Small intestine (tissue), 16 donors: ENCODE results near the gene PRTFDC1. TPM values are rescaled to one million over a fixed set of nuclear protein-coding genes. Genes with fewer than 3 reads are reported as not detected.

ENCODE experiments used
- DNase-seq, 2 donors: peaks; one replicate each; pipeline versions ENCODE4 v3.0.0 to v3.0.0-alpha.2; 2013
- FAIRE-seq: peaks from 2 replicates; lab custom pipeline; 2012; peaks lifted over from hg19 to GRCh38; lab: Jason Lieb, UNC
- H3K27ac ChIP-seq, 3 donors: one replicate each; pipeline ENCODE4 v1.5.1; 2013; ENCODE audit warnings: low read length in 2 of 3, mild to moderate bottlenecking in 2 of 3, control low read depth in 1 of 3, inconsistent platforms in 1 of 3, low read depth in 1 of 3, moderate library complexity in 1 of 3
- H3K27me3 ChIP-seq, 3 donors: one replicate each; pipeline ENCODE4 v1.6.1; 2013; ENCODE audit warnings: low read length in 3 of 3, inconsistent platforms in 1 of 3; ENCODE audit not compliant: control insufficient read depth in 3 of 3, insufficient read depth in 3 of 3
- H3K36me3 ChIP-seq, 3 donors: one replicate each; pipeline ENCODE4 v1.6.1; 2013; ENCODE audit warnings: low read length in 3 of 3, inconsistent platforms in 1 of 3, low read depth in 1 of 3, mild to moderate bottlenecking in 1 of 3, moderate library complexity in 1 of 3; ENCODE audit not compliant: control insufficient read depth in 3 of 3, insufficient read depth in 2 of 3
- H3K4me1 ChIP-seq, 3 donors: one replicate each; pipeline ENCODE4 v1.6.1; 2013; ENCODE audit warnings: low read length in 2 of 3, inconsistent platforms in 1 of 3, low read depth in 1 of 3, mild to moderate bottlenecking in 1 of 3, moderate library complexity in 1 of 3; ENCODE audit not compliant: control insufficient read depth in 3 of 3, insufficient read depth in 2 of 3
- H3K4me3 ChIP-seq, 3 donors: one replicate each; pipeline ENCODE4 v1.5.1; 2013; ENCODE audit warnings: low read length in 3 of 3, control low read depth in 1 of 3, inconsistent platforms in 1 of 3, low read depth in 1 of 3, mild to moderate bottlenecking in 1 of 3, moderate library complexity in 1 of 3
- H3K9me3 ChIP-seq, 2 donors: one replicate each; pipeline ENCODE4 v1.6.1; 2013; ENCODE audit warnings: low read depth in 1 of 2, low read length in 1 of 2; ENCODE audit not compliant: control insufficient read depth in 2 of 2, insufficient read depth in 1 of 2
- WGBS, 3 donors: extraction: QIAGEN DNeasy Blood & Tissue Kit; methylation state at CpG; one replicate each; pipeline ENCODE4 v1.1.7; 2013; 5-methylcytosine and 5-hydroxymethylcytosine counted together
- long read RNA-seq, 10 donors: transcript quantifications; one replicate each; lab custom pipeline, GENCODE V29; 2026
- polyA plus RNA-seq, 4 donors: library from polyadenylated mRNA; stranded (reverse) in 3 of 4; unstranded in 1 of 4; fragments of 200-250 nt in 3 of 4; fragments of 120-200 nt in 1 of 4; gene quantifications; one replicate each; pipeline versions ENCODE4 v1.2.1 to v1.2.3, GENCODE V29; 2013
- donor health status: healthy with polysubstance abuse.
- donor health status: control.
- donor health status: control.
- donor health status: Bipolar disorder and iron deficiency.
- donor health status: healthy.

PRTFDC1 gene, protein sequence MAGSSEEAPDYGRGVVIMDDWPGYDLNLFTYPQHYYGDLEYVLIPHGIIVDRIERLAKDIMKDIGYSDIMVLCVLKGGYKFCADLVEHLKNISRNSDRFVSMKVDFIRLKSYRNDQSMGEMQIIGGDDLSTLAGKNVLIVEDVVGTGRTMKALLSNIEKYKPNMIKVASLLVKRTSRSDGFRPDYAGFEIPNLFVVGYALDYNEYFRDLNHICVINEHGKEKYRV
- polyA plus RNA-seq: 10 to 100 TPM in 3 of 4 donors, 1 to 10 TPM in 1; 9.7 to 28.1 (median 12.9) TPM
- long read RNA-seq, donor 1, partial matches to known transcripts: 8 of 40 reads
- long read RNA-seq, donor 1, other reads (novel, unspliced or antisense): 29 of 40 reads
- long read RNA-seq, donor 2, partial matches to known transcripts: 0 of 6 reads
- long read RNA-seq, donor 2, other reads (novel, unspliced or antisense): 6 of 6 reads
- long read RNA-seq, donor 3, partial matches to known transcripts: 0 of 1 reads
- long read RNA-seq, donor 3, other reads (novel, unspliced or antisense): 0 of 1 reads
- long read RNA-seq, donor 4: 0 reads
- long read RNA-seq, donor 5: 0 reads
- long read RNA-seq, donor 6, partial matches to known transcripts: 0 of 6 reads
- long read RNA-seq, donor 6, other reads (novel, unspliced or antisense): 6 of 6 reads
- long read RNA-seq, donor 7: 0 reads
- long read RNA-seq, donor 8: 0 reads
- long read RNA-seq, donor 9: 0 reads
- long read RNA-seq, donor 10, partial matches to known transcripts: 0 of 1 reads
- long read RNA-seq, donor 10, other reads (novel, unspliced or antisense): 0 of 1 reads

DNA sequence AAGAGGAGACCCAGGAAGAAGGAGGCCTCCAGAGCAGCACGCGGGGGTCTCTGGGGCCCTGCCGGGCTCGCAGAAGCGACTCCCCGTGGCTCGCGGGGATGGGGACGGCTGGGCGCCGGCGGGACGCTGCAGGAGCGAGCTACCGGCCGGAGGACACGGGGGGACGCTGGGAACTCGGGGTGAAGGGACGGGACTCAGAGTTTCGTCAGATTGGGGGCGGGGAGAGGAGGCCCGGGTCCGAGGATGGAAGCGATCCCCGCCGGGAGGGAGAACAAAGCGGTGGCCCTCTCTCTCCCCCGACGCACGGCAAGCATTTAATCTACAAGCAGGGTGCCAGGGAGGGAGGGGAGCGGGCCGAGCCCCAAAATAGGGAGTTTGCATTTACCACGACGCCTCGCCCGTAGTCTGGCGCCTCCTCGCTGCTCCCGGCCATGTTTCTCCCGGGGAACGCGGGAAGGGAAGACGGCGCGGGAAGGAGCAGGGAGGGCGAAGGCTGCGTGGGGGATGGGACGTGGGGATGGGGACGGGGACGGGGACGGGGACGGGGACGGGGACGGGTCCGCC, at the start of gene PRTFDC1:
Gene PRTFDC1 (minus strand): TSS at position 464 of the 564 bp plus-strand sequence. CDS start 31 bp downstream, at position 433.
- DNase-seq (peak in 1 of 2 donors; percentile 52), FAIRE-seq (no peak)
- 0 to 3% (median 2%) methylated on average over 34 to 56 of the region's 56 CpGs for WGBS, 3 donors

DNA sequence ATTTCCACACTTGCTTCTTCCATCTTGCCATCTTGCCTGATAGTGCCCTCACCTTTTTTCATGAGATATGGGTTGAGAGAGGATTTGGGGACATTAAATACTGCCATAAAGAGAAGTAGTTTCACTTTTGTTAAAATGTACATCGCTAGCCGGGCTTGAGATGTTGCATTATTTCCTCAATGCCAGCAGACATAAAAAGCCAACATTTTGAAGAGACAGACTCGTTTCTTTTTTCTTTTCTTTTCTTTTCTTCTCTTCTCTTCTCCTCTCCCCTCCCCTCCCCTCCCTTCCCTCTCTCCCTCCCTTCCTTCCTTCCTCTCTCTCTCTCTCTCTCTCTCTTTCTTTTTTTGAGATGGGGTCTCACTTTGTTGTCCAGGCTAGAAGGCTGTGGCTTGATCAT, 45.6 kb upstream of the PRTFDC1 start:
- H3K4me3 ChIP-seq: no peak overlapping the region
- H3K4me1 ChIP-seq: peaks cover 0 to 4% (median 0%) of the 10 kb centered on the region in 3 donors
- H3K36me3 ChIP-seq: no peaks in the 10 kb centered on the region
- no peak overlapping the region for H3K27ac ChIP-seq
- FAIRE-seq (no peak), DNase-seq (no peak)
- no peaks in the 10 kb centered on the region for H3K27me3 ChIP-seq
- H3K9me3 ChIP-seq: no peaks in the 10 kb centered on the region
- WGBS, 3 donors: 82 to 86% (median 84%) methylated on average over 3 of the region's 3 CpGs

More for the DNA sequence above, at the start of gene PRTFDC1:
- Histone ChIP-seq H3K27ac (peak within 1 kb of the TSS; percentile 53 to 91 (median 87)), H3K4me3 (peak within 1 kb of the TSS; percentile 61 to 78 (median 65)), H3K36me3 (no peaks in the 10 kb centered on the region), H3K4me1 (peaks cover 0 to 20% (median 3%) of the 10 kb centered on the region in 3 donors), H3K9me3 (no peaks in the 10 kb centered on the region), H3K27me3 (no peaks in the 10 kb centered on the region)

DNA sequence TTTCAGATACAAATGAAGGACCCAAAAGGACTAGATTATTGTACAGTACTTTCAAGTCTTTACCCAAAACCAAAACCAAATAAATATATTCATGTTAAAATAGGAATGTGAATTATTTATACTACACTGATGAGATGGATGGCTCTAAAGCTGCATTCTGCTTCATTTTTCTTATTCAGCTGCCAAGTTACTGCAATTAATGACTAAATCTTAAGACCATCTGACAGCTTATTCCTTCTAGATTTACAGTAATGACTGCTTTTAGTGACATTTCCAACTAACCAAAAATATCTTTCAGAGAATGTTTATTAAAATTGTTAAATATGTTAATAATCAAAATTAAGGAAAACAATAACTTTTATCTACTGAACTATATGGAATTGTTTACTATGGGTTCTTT, 42.7 kb upstream of the PRTFDC1 start:
- no peak overlapping the region for H3K27ac ChIP-seq
- H3K9me3 ChIP-seq: no peaks in the 10 kb centered on the region
- no peaks in the 10 kb centered on the region for H3K27me3 ChIP-seq
- no peaks in the 10 kb centered on the region for H3K36me3 ChIP-seq
- FAIRE-seq (no peak), DNase-seq (no peak)
- no peak overlapping the region for H3K4me3 ChIP-seq
- peaks cover 0 to 8% (median 0%) of the 10 kb centered on the region in 3 donors for H3K4me1 ChIP-seq

DNA sequence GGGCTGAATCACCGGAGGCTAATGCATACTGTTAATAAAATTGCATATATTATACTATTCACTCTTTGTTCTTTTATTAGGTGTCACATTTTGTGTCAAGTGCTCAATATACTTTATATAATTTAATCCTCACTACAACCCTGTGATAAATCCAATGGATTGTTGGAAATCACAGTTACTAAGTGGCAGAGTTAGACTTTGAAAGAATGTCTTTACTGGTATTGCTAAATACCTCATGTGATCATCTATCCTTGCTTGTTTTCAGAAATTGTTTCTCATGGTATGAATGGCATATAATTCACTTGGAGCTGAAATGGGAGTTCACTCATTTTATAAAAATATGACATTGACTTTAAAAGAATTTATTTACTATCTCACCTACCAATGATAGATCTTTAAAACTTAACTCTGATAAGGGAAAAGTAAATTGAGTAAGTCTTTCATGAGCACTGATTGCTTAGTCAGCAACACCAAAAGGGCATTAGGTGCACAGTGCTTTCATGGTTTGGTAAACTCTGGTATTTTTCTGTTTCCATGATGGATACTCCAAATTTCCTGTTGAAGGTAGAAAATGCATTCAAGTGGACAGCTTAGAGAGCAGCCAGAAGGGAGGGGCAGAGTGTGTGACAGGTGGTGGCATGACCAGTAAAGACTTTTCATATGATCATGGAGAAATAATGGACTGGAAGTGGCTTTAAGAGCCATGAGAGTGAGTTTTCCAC, 41.0 kb upstream of the PRTFDC1 start:
- FAIRE-seq (no peak), DNase-seq (peak; percentile 4 to 49)
- Histone ChIP-seq H3K27ac (peak overlapping the region in 1 of 3 donors; percentile 38), H3K36me3 (no peaks in the 10 kb centered on the region), H3K27me3 (no peaks in the 10 kb centered on the region), H3K4me3 (no peak overlapping the region), H3K4me1 (peaks cover 0 to 8% (median 0%) of the 10 kb centered on the region in 3 donors), H3K9me3 (no peaks in the 10 kb centered on the region)
- WGBS, 3 donors: 91 to 100% (median 96%) methylated on average over 1 of the region's 1 CpG

DNA sequence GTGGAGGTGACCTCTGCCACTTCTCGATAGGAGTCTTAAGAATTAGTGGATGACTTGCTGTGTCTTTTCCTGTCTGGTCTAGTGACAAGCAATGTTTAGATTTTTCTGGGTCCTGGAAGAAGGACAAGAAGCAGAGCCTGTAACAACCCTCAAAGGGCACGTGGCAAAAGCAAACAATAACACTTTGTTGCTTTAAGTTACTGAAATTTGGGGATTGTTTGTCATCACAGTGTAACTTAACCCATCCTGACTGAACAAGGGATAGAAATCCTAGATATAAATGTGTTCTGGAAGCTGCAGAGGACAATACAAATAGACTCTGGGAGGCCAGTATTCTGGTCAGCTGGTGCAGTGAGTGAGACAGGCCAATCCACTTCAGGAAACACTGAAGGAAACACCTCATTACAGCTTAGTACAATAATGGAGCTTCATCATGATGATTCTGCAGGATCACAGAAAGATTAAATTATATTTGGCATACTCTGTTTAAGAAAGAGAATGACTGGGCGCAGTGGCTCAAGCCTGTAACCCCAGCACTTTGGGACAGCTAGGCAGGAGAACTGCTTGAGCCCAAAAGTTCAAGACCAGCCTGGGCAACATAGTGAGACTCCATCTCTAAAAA, 40.2 kb upstream of the PRTFDC1 start:
- H3K36me3 ChIP-seq: no peaks in the 10 kb centered on the region
- H3K27ac ChIP-seq: no peak overlapping the region
- DNase-seq (no peak), FAIRE-seq (no peak)
- 81 to 92% (median 83%) methylated on average over 3 of the region's 3 CpGs for WGBS, 3 donors
- H3K27me3 ChIP-seq: no peaks in the 10 kb centered on the region
- no peaks in the 10 kb centered on the region for H3K9me3 ChIP-seq
- peaks cover 0 to 8% (median 0%) of the 10 kb centered on the region in 3 donors for H3K4me1 ChIP-seq
- H3K4me3 ChIP-seq: no peak overlapping the region

DNA sequence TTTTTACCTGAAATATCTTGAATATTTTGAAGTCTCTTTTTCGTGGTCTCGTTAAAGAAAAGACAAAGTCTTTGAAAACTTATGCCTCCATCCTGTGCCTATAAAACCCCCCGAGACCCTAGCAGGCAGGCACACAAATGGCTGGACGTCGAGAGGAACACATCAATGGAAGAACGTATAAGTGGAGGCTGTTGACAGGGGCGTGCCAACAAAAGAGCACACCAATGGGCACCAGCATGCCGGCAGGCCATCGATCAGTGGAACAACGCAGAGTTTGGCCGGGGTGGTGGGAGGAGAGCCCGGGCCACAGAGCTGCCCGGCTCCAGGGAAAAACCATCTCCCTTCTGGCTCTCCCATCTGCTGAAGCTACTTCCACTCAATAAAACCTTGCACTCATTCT, 38.9 kb upstream of the PRTFDC1 start:
- Histone ChIP-seq H3K27me3 (no peaks in the 10 kb centered on the region), H3K27ac (no peak overlapping the region), H3K4me3 (no peak overlapping the region), H3K9me3 (no peaks in the 10 kb centered on the region), H3K36me3 (peaks cover 0 to 2% (median 0%) of the 10 kb centered on the region in 3 donors), H3K4me1 (peaks cover 0 to 8% (median 0%) of the 10 kb centered on the region in 3 donors)
- FAIRE-seq (no peak), DNase-seq (no peak)
- 91 to 95% (median 93%) methylated on average over 13 of the region's 13 CpGs for WGBS, 3 donors

DNA sequence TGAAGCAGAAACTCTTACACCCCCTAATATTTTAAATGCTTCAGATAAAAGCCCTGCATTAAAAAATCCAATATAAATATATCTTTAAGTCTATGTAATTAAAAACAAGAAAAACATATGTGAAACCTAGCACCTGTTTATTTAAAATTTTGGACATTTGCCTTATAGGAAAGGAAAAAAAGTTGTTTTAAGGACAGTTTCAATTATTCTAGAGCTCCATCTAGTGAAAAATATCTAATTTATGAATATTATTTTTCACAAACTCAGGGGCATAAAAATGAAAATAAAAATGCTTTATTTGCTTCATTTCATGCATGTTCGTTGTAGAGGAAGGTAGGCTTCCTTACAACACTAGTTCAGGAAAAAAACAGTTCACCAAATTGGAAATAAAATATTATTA, 37.5 kb upstream of the PRTFDC1 start:
- H3K4me1 ChIP-seq: peaks cover 0 to 8% (median 0%) of the 10 kb centered on the region in 3 donors
- no peak overlapping the region for H3K27ac ChIP-seq
- H3K4me3 ChIP-seq: no peak overlapping the region
- DNase-seq: no peak
- H3K36me3 ChIP-seq: peaks cover 0 to 2% (median 0%) of the 10 kb centered on the region in 3 donors
- no peaks in the 10 kb centered on the region for H3K9me3 ChIP-seq
- FAIRE-seq: no peak
- no peaks in the 10 kb centered on the region for H3K27me3 ChIP-seq
- 19 to 31% (median 31%) methylated on average over 1 of the region's 1 CpG for WGBS, 3 donors
